Psoas muscle (tissue), 8 donors: ENCODE results near the gene POLR3C. TPM values are rescaled to one million over a fixed set of nuclear protein-coding genes. Genes with fewer than 3 reads are reported as not detected.

Experiments used
- ATAC-seq, 4 donors: fragments of 200-7000 bp; cut with Tn5 transposase; one replicate each; pipeline ENCODE4 v1.9.1; 2020; ENCODE audit warnings: moderate library complexity in 3 of 4, mild to moderate bottlenecking in 2 of 4
- DNase-seq, 2 donors: peaks; one replicate each; pipeline ENCODE4 v3.0.0-alpha.2; 2020
- H3K27ac ChIP-seq: fragments of 200-600 bp; one replicate; pipeline ENCODE4 v1.8.0; 2022
- H3K27me3 ChIP-seq, 3 donors: fragments of 200-600 bp in 1 of 3; one replicate each; pipeline versions ENCODE4 v1.6.1 to v1.8.0; 2013 to 2022; ENCODE audit warnings: low read length in 2 of 3, mild to moderate bottlenecking in 2 of 3, moderate library complexity in 1 of 3; ENCODE audit not compliant: insufficient read depth in 3 of 3
- H3K36me3 ChIP-seq, 2 donors: fragments of 200-600 bp in 1 of 2; one replicate each; pipeline versions ENCODE4 v1.6.1 to v1.8.0; 2013 to 2022; ENCODE audit warnings: low read depth in 1 of 2, mild to moderate bottlenecking in 1 of 2, moderate library complexity in 1 of 2; ENCODE audit not compliant: insufficient read depth in 1 of 2
- H3K4me1 ChIP-seq: fragments of 200-600 bp; one replicate; pipeline ENCODE4 v1.8.0; 2022
- H3K4me3 ChIP-seq: fragments of 200-600 bp; one replicate; pipeline ENCODE4 v1.8.0; 2022; ENCODE audit warnings: mild to moderate bottlenecking
- H3K9me3 ChIP-seq: fragments of 200-600 bp; one replicate; pipeline ENCODE4 v1.8.0; 2022
- CTCF ChIP-seq: fragments of 200-600 bp; IDR thresholded peaks from one replicate; pipeline ENCODE4 v1.8.0; 2022; ENCODE audit warnings: antibody characterized with exemption
- WGBS, 3 donors: extraction: QIAGEN DNeasy Blood & Tissue Kit; methylation state at CpG; one replicate each; pipeline versions ENCODE4 v1.1.6 to v1.1.7; 2013; 5-methylcytosine and 5-hydroxymethylcytosine counted together
- intact Hi-C, 2 donors: fragments of 100-400 bp; cut with DNase I; formaldehyde crosslinking; loops; one replicate each; pipeline versions ENCODE4 v1.11.0 to v1.14.2; 2022
- polyA plus RNA-seq, 3 donors: library from polyadenylated mRNA; stranded (reverse); fragments of 200-250 nt; gene quantifications; one replicate each; pipeline ENCODE4 v1.2.3, GENCODE V29; 2013
- total RNA-seq, 4 donors: library from RNA; stranded (reverse); fragmentation: NEBNext Ultra II Directional in 2 of 4; extraction: Animal tissue kit (Norgen Biotek cat#: 25700) in 2 of 4; gene quantifications; one replicate each; pipeline versions ENCODE4 v1.2.1 to v1.2.4, GENCODE V29; 2021 to 2023
- donor health status: healthy with polysubstance abuse.
- donor health status: DM: no; HTN: no; CAD: no; lungs with moderate emphysema.
- donor health status: Bipolar disorder and iron deficiency.
- donor health status: healthy.
- donor health status: DM: yes; HTN: yes; CAD: no.
- donor health status: DM: no; HTN: no; CAD: no.
- donor health status: DM: no; HTN: no; CAD: no.
- donor health status: DM: yes; HTN: yes; CAD: no.

POLR3C gene
- total and polyA plus RNA-seq, 7 donors, result 8.6 to 21.8 (median 16.8) TPM

- Histone ChIP-seq H3K27ac (no peak overlapping the region), H3K4me3 (no peak overlapping the region), H3K27me3 (no peaks in the 10 kb centered on the region), H3K4me1 (no peaks in the 10 kb centered on the region), H3K9me3 (no peaks in the 10 kb centered on the region), H3K36me3 (peaks cover 0 to 38% of the 10 kb centered on the region in 2 donors)
- WGBS, 3 donors, result 66 to 76% (median 69%) methylated on average over 5 of the region's 5 CpGs
- no peak for TF ChIP-seq CTCF
- DNase-seq (peak in 1 of 2 donors; percentile 64), ATAC-seq (no peak)
- intact Hi-C loops, result no loop called here
Measured at GRCh38 chr1:145863282-145864018, 39.5 kb downstream of the POLR3C start.

DNA sequence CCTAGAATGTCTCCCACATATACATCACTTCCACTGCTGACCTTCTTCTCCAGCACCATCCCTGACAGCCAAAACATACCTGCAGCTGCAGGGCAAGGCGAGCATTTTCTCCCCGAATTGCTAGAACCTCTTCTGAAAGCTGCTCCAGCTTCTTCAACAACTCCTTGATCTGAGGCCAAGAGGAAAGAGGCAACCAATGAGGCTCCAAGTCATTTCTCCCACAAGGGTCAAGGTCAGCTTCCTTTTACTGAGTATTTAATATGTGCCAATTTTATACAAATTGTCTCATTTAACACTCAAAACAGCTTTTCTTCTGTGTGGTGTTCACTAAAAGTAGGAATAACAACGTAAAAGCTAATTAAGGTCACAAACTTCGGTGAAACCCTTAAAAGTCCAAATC, 44.2 kb downstream of the POLR3C start:
- DNase-seq (no peak), ATAC-seq (no peak)
- Histone ChIP-seq H3K9me3 (no peaks in the 10 kb centered on the region), H3K27ac (no peak overlapping the region), H3K4me3 (no peak overlapping the region), H3K4me1 (peaks cover 23% of the 10 kb centered on the region), H3K27me3 (no peaks in the 10 kb centered on the region), H3K36me3 (peaks cover 0 to 38% of the 10 kb centered on the region in 2 donors)
- intact Hi-C loops, result no loop called here
- TF ChIP-seq CTCF, result no peak
- WGBS, 3 donors, result 77 to 86% (median 80%) methylated on average over 4 of the region's 4 CpGs

DNA sequence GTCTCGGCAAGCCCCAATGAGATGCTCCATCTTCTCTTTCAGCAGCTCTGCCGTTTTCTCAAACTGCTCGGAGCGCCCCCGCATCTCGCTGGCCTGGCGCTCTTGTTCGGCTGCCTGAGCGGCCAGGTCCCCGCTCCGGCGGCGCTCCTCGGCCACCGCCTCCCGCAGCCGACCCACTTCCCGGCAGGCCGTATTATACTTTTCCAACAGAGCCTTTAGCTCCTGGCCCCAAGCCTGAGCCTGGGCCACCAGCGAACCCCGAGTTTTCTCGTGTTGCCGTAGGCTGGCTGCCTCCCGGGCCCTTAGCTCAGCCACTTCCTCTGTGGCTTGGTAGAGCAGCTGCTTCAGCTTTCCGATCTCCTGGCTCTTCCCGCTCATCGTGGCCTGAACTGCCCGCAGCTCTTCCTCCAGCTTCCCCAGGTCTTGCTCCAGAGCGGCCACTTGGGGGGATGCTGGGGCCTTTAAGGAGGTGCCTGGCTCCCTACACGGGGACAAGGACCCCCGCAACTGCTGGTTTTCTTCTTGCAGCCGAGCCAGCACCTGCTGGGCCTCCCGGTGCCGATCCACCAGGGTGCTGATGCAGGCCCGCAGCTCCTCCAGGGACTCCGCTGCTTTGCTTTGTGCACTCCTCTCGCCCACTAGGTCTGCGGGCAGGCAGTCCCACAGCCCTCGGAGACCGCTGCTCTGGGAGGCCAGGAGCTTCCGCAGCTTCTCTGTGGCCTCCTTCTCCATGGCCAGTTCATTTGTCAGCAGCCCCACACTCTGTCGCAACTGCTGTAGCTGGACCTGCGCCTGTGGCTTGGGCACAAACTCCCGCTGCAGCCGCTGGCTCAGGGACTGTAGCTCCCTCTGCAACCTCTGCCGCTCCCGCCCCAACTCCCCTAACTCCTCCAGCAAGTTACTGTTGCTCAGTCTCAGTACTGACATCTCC, 48.3 kb downstream of the POLR3C start:
- intact Hi-C loops, result no loop called here
- ATAC-seq (peak; percentile 93 to 95 (median 94)), DNase-seq (peak; percentile 86 to 93)
- Histone ChIP-seq H3K27me3 (no peaks in the 10 kb centered on the region), H3K36me3 (peaks cover 0 to 9% of the 10 kb centered on the region in 2 donors), H3K4me1 (peaks cover 23% of the 10 kb centered on the region), H3K27ac (peak overlapping the region; percentile 88), H3K9me3 (no peaks in the 10 kb centered on the region), H3K4me3 (peak overlapping the region; percentile 81)
- TF ChIP-seq CTCF, result no peak
- 7 to 13% (median 9%) methylated on average over 45 to 47 of the region's 47 CpGs for WGBS, 3 donors

- Histone ChIP-seq H3K27ac (no peak overlapping the region), H3K9me3 (no peaks in the 10 kb centered on the region), H3K36me3 (no peaks in the 10 kb centered on the region), H3K4me3 (no peak overlapping the region), H3K27me3 (no peaks in the 10 kb centered on the region), H3K4me1 (peaks cover 23% of the 10 kb centered on the region)
- no peak for TF ChIP-seq CTCF
- intact Hi-C loops, result no loop called here
- no peak for DNase-seq
- no peak for ATAC-seq
- WGBS, 3 donors, result 95 to 98% (median 97%) methylated on average over 12 of the region's 12 CpGs
Measured at GRCh38 chr1:145874646-145875045, 50.6 kb downstream of the POLR3C start.
